GM12874 (cell line): Measurements from ENCODE around the gene BICD2.

Experiments used
- CTCF ChIP-seq: IDR thresholded peaks from 2 replicates; pipeline ENCODE4 v1.5.1; 2011; ENCODE audit warnings: low read depth, mild to moderate bottlenecking, control low read depth, low read length, moderate library complexity; ENCODE audit not compliant: insufficient read depth

Gene BICD2

GRCh38 chr9:92764381-92764987, at the start of gene BICD2:
Gene BICD2, minus strand, starts transcription at chr9:92764833. Its CDS starts 89 bp downstream, at chr9:92764744.
- TF ChIP-seq CTCF: no peak

DNA sequence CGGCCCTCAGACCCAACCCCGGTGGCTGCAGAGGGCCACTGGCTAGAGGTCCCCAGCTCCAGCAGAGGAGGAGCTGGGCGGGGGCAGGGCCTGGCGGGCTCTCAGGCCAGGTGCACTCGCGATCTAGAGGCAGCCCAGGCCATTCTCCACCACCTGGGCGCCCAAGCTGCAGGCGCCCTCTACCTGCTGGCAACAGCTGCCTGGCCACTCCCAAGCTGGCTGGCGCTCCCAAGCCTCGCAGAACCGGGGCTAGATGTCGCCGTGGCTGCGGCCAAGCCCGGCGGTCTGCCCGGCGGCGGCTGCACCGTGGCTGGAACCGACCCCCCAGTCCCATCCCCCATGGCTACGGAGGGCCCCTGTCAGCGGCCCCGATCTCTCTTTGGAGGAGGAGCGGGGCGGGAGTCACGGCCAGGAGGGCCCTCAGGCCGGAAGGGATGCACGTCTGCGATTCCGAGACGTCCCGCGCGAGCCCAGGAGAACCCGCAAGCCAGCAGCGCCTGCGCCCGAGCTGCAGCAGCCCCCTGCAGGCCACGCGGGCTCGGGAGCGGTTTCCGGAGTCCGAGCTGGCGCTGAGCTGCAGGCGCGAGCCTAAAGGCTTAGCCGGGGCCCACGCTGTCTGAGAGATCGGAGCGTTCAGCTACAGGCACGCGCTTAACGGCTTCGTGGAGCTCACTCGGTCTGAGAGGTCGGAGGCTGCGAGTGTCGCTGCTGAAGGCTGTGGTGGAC, 44.3 kb upstream of the BICD2 start:
- peak; percentile 25 for TF ChIP-seq CTCF

DNA sequence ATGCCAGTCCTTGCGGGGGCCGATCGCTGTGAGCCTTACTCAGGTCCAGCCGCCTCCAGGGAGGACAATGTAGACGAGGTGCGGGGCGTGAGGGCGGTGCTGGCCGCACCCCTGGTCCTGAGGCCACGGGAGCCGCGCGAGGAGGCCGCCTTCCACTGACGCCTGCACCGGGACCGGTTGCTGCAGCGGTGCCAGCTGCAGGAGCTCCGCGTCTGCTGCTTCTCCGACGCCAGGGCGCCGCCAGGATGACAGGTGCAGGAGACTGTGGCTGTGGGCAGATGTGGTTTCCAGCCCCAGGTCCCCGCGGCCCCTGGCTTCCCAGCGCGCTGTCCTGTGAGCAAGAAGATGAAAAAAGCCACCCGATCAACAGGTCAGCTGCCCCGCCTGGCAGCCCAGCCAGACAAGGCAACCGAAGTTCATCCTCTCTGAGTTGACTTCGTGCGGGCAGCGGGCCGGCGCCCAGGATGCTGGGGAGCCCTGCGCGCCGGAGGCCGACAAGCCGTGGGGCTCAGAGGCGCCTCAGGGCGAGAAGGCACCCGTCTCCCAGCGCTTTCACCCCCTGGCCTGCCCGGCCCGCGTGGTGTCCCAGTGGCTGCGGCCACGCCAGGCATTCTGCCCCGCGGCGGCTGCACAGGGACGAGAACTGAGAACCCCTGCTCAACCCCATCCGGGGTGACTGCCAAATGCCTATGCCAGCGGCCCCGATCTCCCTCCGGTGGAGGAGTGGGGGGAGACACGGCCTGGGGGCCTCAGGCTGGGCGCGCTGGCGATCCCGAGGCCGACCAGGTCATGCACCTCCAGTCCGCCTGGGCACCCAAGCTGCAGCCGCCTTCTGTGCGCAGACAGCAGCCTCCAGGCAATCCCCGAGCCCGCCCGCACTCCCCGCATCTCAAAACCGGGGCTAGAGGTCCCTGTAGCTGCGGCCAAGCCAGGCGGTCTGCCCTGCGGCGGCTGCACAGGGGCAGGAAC, 43.4 kb upstream of the BICD2 start:
- no peak for TF ChIP-seq CTCF

- TF ChIP-seq CTCF: no peak
These were observed 42.6 kb upstream of the BICD2 start for GRCh38 chr9:92807031-92807756.

GRCh38 chr9:92804727-92805126, 40.1 kb upstream of the BICD2 start:
- TF ChIP-seq CTCF: no peak

DNA sequence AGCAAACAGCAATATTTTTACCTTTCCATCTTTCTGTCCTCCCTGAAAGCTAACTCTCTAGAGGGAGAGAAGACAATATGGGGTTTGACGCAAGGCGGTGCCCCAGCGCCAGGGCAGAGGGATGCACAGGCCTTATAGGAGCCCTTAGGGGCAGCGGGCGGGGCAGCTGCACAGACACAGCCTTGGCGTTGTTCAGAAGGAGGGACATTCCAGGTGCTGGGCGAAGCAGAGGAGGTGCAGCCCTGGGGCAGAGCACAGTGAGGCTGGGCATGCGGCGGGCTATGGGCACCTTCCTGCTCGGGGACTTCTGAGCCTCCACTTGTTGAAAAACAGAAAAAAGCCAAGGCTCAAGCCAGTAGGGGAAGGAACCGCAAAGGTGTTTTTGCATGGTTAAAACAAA, 33.7 kb upstream of the BICD2 start:
- no peak for TF ChIP-seq CTCF
